Fibroblast of lung (primary cell): ENCODE data around the gene TNP2. TPM values are rescaled to one million over a fixed set of nuclear protein-coding genes. Genes with fewer than 3 reads are reported as not detected.

Experiments used
- DNase-seq, 2 donors: peaks; one replicate each; pipeline versions ENCODE4 v3.0.0 to v3.0.0-alpha.2; 2010; ENCODE audit warnings: low read depth in 2 of 2
- H2AFZ ChIP-seq: 2 replicates; pipeline ENCODE4 v1.5.1; 2012; ENCODE audit warnings: low read length, control low read depth, inconsistent platforms
- H3K27ac ChIP-seq: 2 replicates; pipeline ENCODE4 v1.5.1; 2011; ENCODE audit warnings: low read length, control low read depth; ENCODE audit not compliant: insufficient read depth
- H3K27me3 ChIP-seq: 2 replicates; pipeline ENCODE4 v1.5.1; 2011; ENCODE audit warnings: mild to moderate bottlenecking, low read length; ENCODE audit not compliant: control insufficient read depth, insufficient read depth
- H3K36me3 ChIP-seq: 2 replicates; pipeline ENCODE4 v1.5.1; 2011; ENCODE audit warnings: low read length; ENCODE audit not compliant: control insufficient read depth, insufficient read depth
- H3K4me1 ChIP-seq: 2 replicates; pipeline ENCODE4 v1.5.1; 2011; ENCODE audit warnings: low read length; ENCODE audit not compliant: control insufficient read depth, insufficient read depth; ENCODE audit errors: extremely low read depth
- H3K4me2 ChIP-seq: 2 replicates; pipeline ENCODE4 v1.5.1; 2011; ENCODE audit warnings: low read length, control low read depth; ENCODE audit not compliant: insufficient read depth; ENCODE audit errors: extremely low read depth
- H3K4me3 ChIP-seq, 4 experiments: fragments of 200-600 bp in 1 of 4; sonication (generic) in 1 of 4; replicated peaks in 1 of 4; 2 replicates each; pipeline ENCODE4 v1.5.1; 2011 to 2016; ENCODE audit warnings: low read length in 4 of 4, low read depth in 3 of 4, mild to moderate bottlenecking in 3 of 4, control low read depth in 2 of 4, inconsistent platforms in 1 of 4, mixed read lengths in 1 of 4; ENCODE audit not compliant: insufficient read depth in 1 of 4; ENCODE audit errors: control extremely low read depth in 1 of 4
- H3K79me2 ChIP-seq: 2 replicates; pipeline ENCODE4 v1.5.1; 2012; ENCODE audit warnings: mild to moderate bottlenecking, low read length, inconsistent platforms; ENCODE audit not compliant: control insufficient read depth, insufficient read depth
- H3K9ac ChIP-seq: 2 replicates; pipeline ENCODE4 v1.5.1; 2011; ENCODE audit warnings: mild to moderate bottlenecking, low read length, control low read depth; ENCODE audit not compliant: insufficient read depth
- H3K9me3 ChIP-seq: 2 replicates; pipeline ENCODE4 v1.5.1; 2012; ENCODE audit warnings: low read depth, low read length; ENCODE audit not compliant: control insufficient read depth, insufficient read depth
- H4K20me1 ChIP-seq: 2 replicates; pipeline ENCODE4 v1.5.1; 2011; ENCODE audit warnings: low read length; ENCODE audit not compliant: control insufficient read depth, insufficient read depth; ENCODE audit errors: extremely low read depth
- EZH2 ChIP-seq: IDR thresholded peaks from 2 replicates; pipeline ENCODE4 v1.5.1; 2012; ENCODE audit warnings: low read length, control low read depth, mild to moderate bottlenecking; ENCODE audit errors: missing control alignments
- polyA plus RNA-seq, 2 donors: library from polyadenylated mRNA; depleted of rRNA in 1 of 2; stranded (reverse) in 1 of 2; unstranded in 1 of 2; fragments of >200 nt; gene quantifications; 2 replicates each; pipeline ENCODE4 v1.2.1, GENCODE V29; 2011 to 2012; ENCODE audit warnings: missing spikeins in 1 of 2
- total RNA-seq: library from RNA; depleted of rRNA; stranded (reverse); fragments of >200 nt; gene quantifications from 2 replicates; pipeline ENCODE4 v1.2.1, GENCODE V29; 2014
- TF ChIP-seq, protein P1 (sequence below), 2 donors: IDR thresholded peaks in 1 of 2; conservative IDR thresholded peaks in 1 of 2; 1 replicate in 1 of 2; 2 replicates in 1 of 2; pipeline ENCODE4 v1.5.1; 2011 to 2012; ENCODE audit warnings: low read length in 2 of 2, control low read depth in 1 of 2, inconsistent platforms in 1 of 2, low read depth in 1 of 2, mild to moderate bottlenecking in 1 of 2

TNP2 gene
- total and polyA plus RNA-seq, 2 donors (not counting 1 experiment from before 2014, with no cell fraction given): not detected

DNA sequence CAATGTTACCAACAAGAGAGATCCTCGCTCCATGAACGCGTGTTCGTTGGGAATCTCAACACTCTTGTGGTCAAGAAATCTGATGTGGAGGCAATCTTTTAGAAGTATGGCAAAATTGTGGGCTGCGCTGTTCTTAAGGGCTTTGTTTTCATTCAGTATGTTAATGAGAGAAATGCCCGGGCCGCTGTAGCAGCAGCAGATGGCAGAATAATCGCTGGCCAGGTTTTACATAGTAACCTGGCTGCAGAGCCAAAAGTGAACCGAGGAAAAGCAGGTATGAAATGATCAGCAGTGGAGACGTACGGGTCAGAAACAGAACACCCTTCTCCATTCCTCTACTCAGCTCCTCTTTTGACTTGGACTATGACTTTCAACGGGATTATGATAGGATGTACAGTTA, 26.5 kb downstream of the TNP2 start:
- Histone ChIP-seq H3K27ac (no peak overlapping the region), H3K27me3 (peaks cover 3% of the 10 kb centered on the region), H3K79me2 (no peaks in the 10 kb centered on the region), H3K36me3 (no peaks in the 10 kb centered on the region), H3K9ac (no peak overlapping the region), H4K20me1 (no peaks in the 10 kb centered on the region), H3K4me2 (no peak overlapping the region), H3K4me1 (no peaks in the 10 kb centered on the region), H2AFZ (no peak overlapping the region), H3K9me3 (no peaks in the 10 kb centered on the region), H3K4me3 (no peak overlapping the region)
- no peak for DNase-seq
- TF ChIP-seq, protein P1, sequence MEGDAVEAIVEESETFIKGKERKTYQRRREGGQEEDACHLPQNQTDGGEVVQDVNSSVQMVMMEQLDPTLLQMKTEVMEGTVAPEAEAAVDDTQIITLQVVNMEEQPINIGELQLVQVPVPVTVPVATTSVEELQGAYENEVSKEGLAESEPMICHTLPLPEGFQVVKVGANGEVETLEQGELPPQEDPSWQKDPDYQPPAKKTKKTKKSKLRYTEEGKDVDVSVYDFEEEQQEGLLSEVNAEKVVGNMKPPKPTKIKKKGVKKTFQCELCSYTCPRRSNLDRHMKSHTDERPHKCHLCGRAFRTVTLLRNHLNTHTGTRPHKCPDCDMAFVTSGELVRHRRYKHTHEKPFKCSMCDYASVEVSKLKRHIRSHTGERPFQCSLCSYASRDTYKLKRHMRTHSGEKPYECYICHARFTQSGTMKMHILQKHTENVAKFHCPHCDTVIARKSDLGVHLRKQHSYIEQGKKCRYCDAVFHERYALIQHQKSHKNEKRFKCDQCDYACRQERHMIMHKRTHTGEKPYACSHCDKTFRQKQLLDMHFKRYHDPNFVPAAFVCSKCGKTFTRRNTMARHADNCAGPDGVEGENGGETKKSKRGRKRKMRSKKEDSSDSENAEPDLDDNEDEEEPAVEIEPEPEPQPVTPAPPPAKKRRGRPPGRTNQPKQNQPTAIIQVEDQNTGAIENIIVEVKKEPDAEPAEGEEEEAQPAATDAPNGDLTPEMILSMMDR (conservative IDR thresholded peaks at IDR 0.05 in 1 of 2, IDR thresholded peaks at IDR 0.05 in 1 of 2; ENCODE audit: low read depth in 1 of 2, low read length in 2 of 2): no peak
- no peak for TF ChIP-seq EZH2

DNA sequence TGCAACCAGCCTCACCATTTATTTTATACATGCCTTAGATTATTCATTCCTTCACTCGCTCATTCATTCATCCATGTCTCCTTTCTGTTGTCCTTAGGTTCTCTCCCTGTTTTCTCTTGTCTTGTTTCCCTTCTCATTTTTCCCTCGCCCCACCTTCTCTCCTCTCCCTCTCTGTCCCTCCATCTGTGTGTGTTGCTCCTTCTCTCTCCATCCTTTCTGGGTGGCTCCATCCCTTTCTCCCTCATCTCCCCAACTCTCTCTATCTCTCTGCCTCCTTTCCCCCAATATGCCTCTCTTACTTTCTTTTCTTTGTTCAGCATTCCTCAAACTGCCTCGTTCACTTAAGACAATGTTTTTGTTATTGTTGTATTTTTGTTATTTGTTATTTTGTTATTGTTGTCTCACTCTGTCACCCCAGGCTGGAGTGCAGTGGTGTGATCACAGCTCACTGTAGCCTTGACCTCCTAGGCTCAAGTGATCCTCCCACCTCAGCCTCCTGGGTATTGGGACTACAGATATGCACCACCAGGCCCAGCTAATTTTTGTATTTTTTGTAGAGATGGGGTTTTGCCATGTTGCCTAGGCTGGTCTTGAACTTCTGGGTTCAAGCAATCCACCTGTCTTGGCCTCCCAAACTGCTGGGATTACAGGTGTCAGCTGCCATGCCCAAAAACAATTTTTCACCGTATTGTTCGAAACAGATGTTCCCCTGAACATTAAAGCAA, 27.5 kb downstream of the TNP2 start:
- Histone ChIP-seq H3K36me3 (no peaks in the 10 kb centered on the region), H2AFZ (no peak overlapping the region), H3K79me2 (no peaks in the 10 kb centered on the region), H3K4me1 (no peaks in the 10 kb centered on the region), H3K9me3 (no peaks in the 10 kb centered on the region), H4K20me1 (no peaks in the 10 kb centered on the region), H3K27ac (no peak overlapping the region), H3K27me3 (peaks cover 3% of the 10 kb centered on the region), H3K9ac (no peak overlapping the region), H3K4me3 (no peak overlapping the region), H3K4me2 (no peak overlapping the region)
- no peak for DNase-seq
- TF ChIP-seq, protein P1 (conservative IDR thresholded peaks at IDR 0.05 in 1 of 2, IDR thresholded peaks at IDR 0.05 in 1 of 2; ENCODE audit: low read depth in 1 of 2, low read length in 2 of 2): no peak
- TF ChIP-seq EZH2: no peak

DNA sequence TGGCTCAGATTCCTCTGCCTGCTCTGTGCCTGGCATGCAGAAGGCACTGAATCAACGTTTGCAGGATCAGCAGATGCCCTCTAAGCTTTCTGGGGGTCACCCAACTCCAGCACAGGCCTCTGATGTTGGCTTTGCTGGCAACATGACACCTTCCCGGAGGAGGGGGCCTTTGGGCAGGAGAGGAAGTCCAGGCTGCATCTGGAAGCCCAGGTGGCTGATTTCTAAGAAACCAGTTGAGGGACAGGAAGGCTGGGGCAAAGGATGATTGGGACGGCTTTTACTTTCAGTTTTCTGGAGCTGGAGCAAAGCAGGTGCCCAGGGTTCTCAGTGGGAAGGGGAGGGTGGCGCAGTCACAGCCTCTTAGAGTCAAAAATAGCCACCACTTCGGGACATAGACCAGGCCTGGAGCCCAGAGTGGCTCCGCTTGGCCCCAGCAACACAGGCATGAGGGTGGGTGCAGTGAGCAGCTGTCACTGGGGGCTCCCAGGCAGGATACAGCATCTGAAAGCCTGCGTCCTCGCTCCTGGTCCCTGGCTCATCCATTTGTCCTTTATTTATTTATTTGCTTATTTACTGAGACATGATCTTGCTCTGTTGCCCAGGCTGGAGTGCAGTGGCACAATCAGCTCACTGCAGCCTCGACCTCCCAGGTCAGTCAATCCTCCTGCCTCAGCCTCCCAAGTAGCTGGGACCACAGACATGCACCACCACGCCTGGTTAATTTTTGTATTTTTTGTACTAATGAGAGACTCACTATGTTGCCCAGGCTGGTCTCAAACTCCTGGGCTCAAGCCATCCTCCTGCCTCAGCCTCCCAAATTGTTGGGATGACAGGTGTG, 28.3 kb downstream of the TNP2 start:
- Histone ChIP-seq H3K9ac (no peak overlapping the region), H3K4me1 (no peaks in the 10 kb centered on the region), H3K27ac (no peak overlapping the region), H3K79me2 (no peaks in the 10 kb centered on the region), H2AFZ (no peak overlapping the region), H3K36me3 (no peaks in the 10 kb centered on the region), H3K4me2 (no peak overlapping the region), H3K4me3 (no peak overlapping the region), H4K20me1 (no peaks in the 10 kb centered on the region), H3K27me3 (peaks cover 3% of the 10 kb centered on the region), H3K9me3 (no peaks in the 10 kb centered on the region)
- TF ChIP-seq, protein P1 (conservative IDR thresholded peaks at IDR 0.05 in 1 of 2, IDR thresholded peaks at IDR 0.05 in 1 of 2; ENCODE audit: low read depth in 1 of 2, low read length in 2 of 2): no peak
- TF ChIP-seq EZH2: no peak
- DNase-seq: no peak
